SK-N-SH treated with all-trans-retinoic acid at 6 μM for 48 hours (cell line): ENCODE results near the gene LONP1.

ENCODE experiments used
- BACH2 ChIP-seq: fragments of 250-450 bp; sonication (Bioruptor Pico); IDR thresholded peaks from 2 replicates; pipeline ENCODE4 v1.9.0; 2021; ENCODE audit warnings: mild to moderate bottlenecking, borderline replicate concordance
- CREB5 ChIP-seq: fragments of 250-450 bp; sonication (Bioruptor Pico); IDR thresholded peaks from 2 replicates; pipeline ENCODE4 v1.5.1; 2020; ENCODE audit warnings: low read depth, mild to moderate bottlenecking, moderate library complexity
- TOX ChIP-seq: fragments of 250-450 bp; sonication (Bioruptor Pico); IDR thresholded peaks from 2 replicates; pipeline ENCODE4 v1.8.0; 2021; ENCODE audit warnings: mild to moderate bottlenecking, moderate library complexity, borderline replicate concordance

- TF ChIP-seq TOX (CRISPR knock-in tag) (no peak), CREB5 (CRISPR knock-in tag) (no peak), BACH2 (CRISPR knock-in tag) (no peak)
Observed at GRCh38 chr19:5666921-5667610, 52.9 kb downstream of the LONP1 start.
